MM.1S (cell line): ENCODE measurements around the gene TRMT44.

Source experiments
- DNase-seq: peaks from one replicate; pipeline ENCODE4 v3.0.0-alpha.2; 2015
- H2AFZ ChIP-seq: fragments of 300-600 bp; sonication (generic); 2 replicates; pipeline ENCODE4 v1.6.0; 2016; ENCODE audit warnings: antibody characterized with exemption, low read length
- H3F3A ChIP-seq: fragments of 300-600 bp; sonication (generic); 2 replicates; pipeline ENCODE4 v1.6.1; 2016; ENCODE audit warnings: mild to moderate bottlenecking, antibody characterized with exemption, low read length, moderate library complexity, mixed read lengths; ENCODE audit not compliant: insufficient read depth
- H3K27ac ChIP-seq: fragments of 300-600 bp; sonication (generic); 2 replicates; pipeline ENCODE4 v1.5.1; 2016; ENCODE audit warnings: mild to moderate bottlenecking, low read length
- H3K27me3 ChIP-seq: fragments of 300-600 bp; sonication (generic); replicated peaks from 2 replicates; pipeline ENCODE4 v1.6.0; 2016; ENCODE audit warnings: low read length; ENCODE audit not compliant: insufficient read depth
- H3K36me3 ChIP-seq: fragments of 300-600 bp; sonication (generic); replicated peaks from 2 replicates; pipeline ENCODE4 v1.6.1; 2016; ENCODE audit warnings: mild to moderate bottlenecking, low read length, mixed read lengths; ENCODE audit not compliant: insufficient read depth
- H3K4me1 ChIP-seq: fragments of 300-600 bp; sonication (generic); 2 replicates; pipeline ENCODE4 v1.6.1; 2016; ENCODE audit warnings: low read length, mixed read lengths
- H3K4me2 ChIP-seq: fragments of 300-600 bp; sonication (generic); 2 replicates; pipeline ENCODE4 v1.6.0; 2016; ENCODE audit warnings: low read depth, low read length
- H3K4me3 ChIP-seq: fragments of 300-600 bp; sonication (generic); 2 replicates; pipeline ENCODE4 v1.5.1; 2016; ENCODE audit warnings: low read length, mixed read lengths
- H3K79me2 ChIP-seq: fragments of 300-600 bp; sonication (generic); 2 replicates; pipeline ENCODE4 v1.6.1; 2016; ENCODE audit warnings: mixed run types, low read length, mixed read lengths
- H3K9ac ChIP-seq: fragments of 300-600 bp; sonication (generic); 2 replicates; pipeline ENCODE4 v1.6.1; 2016; ENCODE audit warnings: low read length, mixed read lengths
- H3K9me2 ChIP-seq: fragments of 300-600 bp; sonication (generic); replicated peaks from 2 replicates; pipeline ENCODE4 v1.6.1; 2016; ENCODE audit warnings: mild to moderate bottlenecking, low read length, mixed read lengths; ENCODE audit not compliant: insufficient read depth
- H3K9me3 ChIP-seq: fragments of 300-600 bp; sonication (generic); replicated peaks from 2 replicates; pipeline ENCODE4 v1.6.1; 2016; ENCODE audit warnings: mild to moderate bottlenecking, low read length, mixed read lengths; ENCODE audit not compliant: insufficient read depth
- H4K20me1 ChIP-seq: fragments of 300-600 bp; sonication (generic); 2 replicates; pipeline ENCODE4 v1.6.1; 2016; ENCODE audit warnings: mild to moderate bottlenecking, low read length, moderate library complexity, mixed read lengths; ENCODE audit not compliant: insufficient read depth
- CTCF ChIP-seq: fragments of 300-600 bp; sonication (generic); IDR thresholded peaks from 2 replicates; pipeline ENCODE4 v1.5.1; 2016; ENCODE audit warnings: antibody characterized with exemption, low read length, mixed read lengths
- EZH2 ChIP-seq: fragments of 300-600 bp; sonication (generic); optimal IDR thresholded peaks from 2 replicates; pipeline ENCODE3; 2017; ENCODE audit warnings: low read depth, mild to moderate bottlenecking, antibody characterized with exemption, low read length, mixed read lengths
- EZH2phosphoT487 ChIP-seq: fragments of 300-600 bp; sonication (generic); IDR thresholded peaks from 2 replicates; pipeline ENCODE4 v1.6.1; 2018; ENCODE audit warnings: antibody characterized with exemption, low read length

Gene TRMT44

DNA sequence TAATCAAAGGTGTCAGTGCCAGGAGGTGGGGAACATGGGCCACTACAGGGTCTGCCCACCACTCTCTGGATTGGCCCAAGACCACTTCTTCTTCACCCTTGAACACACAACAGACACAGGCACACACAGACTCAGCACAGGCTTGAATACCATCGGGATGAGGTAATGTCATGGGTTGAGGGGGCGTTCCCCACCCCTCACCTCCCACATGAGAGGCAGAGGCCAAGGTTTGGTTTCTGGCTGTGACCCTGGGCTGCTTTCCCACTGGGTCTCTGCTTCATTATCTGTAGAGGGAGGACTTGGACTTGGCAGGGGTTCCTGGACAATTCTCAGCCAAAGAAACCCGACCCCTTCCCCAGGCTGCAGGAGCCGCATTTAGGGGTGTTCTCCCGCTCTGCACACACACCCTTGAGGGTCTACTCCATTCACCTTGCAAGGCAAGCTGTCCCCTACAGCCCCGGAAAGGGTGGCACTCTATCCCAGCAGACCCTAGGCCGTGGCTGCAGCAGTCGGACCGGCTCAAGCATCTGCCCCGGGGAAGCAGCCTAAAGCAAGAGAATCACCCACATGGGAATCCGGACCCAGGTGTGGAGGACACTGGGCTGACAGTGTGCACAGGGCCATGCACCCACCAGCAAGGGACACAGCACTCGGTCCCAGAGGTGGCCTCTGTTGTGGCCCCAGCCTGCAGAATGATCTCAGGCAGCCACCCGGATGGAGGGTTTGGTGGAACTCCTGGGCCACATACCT lies 62.4 kb downstream of the TRMT44 start:
- TF ChIP-seq CTCF (no peak), EZH2phosphoT487 (no peak), EZH2 (no peak)
- H4K20me1 ChIP-seq: no peaks in the 10 kb centered on the region
- H3K4me1 ChIP-seq: no peaks in the 10 kb centered on the region
- no peak overlapping the region for H2AFZ ChIP-seq
- no peak overlapping the region for H3K4me2 ChIP-seq
- no peaks in the 10 kb centered on the region for H3K79me2 ChIP-seq
- H3F3A ChIP-seq: no peaks in the 10 kb centered on the region
- no peak overlapping the region for H3K9ac ChIP-seq
- DNase-seq: no peak
- H3K4me3 ChIP-seq: no peak overlapping the region
- no peak overlapping the region for H3K27ac ChIP-seq
- H3K9me2 ChIP-seq: no peaks in the 10 kb centered on the region
- no peaks in the 10 kb centered on the region for H3K36me3 ChIP-seq
- H3K9me3 ChIP-seq: no peaks in the 10 kb centered on the region
- H3K27me3 ChIP-seq: peaks cover 73% of the 10 kb centered on the region

DNA sequence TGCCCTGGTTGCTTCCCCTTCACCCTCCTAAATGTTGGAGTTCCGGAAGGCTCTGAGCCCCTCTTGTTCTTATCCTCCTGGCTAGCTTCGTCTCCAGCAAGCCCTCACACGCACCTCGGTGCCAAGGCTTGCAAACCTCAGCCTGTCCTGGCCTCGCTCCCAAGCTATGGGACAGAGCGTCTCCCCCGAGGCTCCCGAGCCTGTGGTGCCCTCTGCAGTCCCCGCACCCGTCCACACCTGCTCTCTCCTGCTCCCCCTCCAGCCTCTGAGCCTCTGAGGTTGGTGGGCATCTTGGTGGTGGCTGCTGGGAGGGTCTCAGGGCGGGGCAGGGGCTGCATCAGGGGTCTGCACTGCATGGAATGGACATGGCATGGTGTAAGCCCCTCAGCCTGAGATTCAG lies 63.2 kb downstream of the TRMT44 start:
- Histone ChIP-seq H3K27me3 (peaks cover 77% of the 10 kb centered on the region), H3K36me3 (no peaks in the 10 kb centered on the region), H3F3A (no peaks in the 10 kb centered on the region), H3K9ac (no peak overlapping the region), H3K4me3 (no peak overlapping the region), H3K9me2 (no peaks in the 10 kb centered on the region), H2AFZ (no peak overlapping the region), H3K4me2 (no peak overlapping the region), H4K20me1 (no peaks in the 10 kb centered on the region), H3K9me3 (no peaks in the 10 kb centered on the region), H3K79me2 (no peaks in the 10 kb centered on the region), H3K4me1 (no peaks in the 10 kb centered on the region), H3K27ac (no peak overlapping the region)
- DNase-seq: no peak
- TF ChIP-seq EZH2: no peak
- TF ChIP-seq EZH2phosphoT487: no peak
- TF ChIP-seq CTCF: no peak

DNA sequence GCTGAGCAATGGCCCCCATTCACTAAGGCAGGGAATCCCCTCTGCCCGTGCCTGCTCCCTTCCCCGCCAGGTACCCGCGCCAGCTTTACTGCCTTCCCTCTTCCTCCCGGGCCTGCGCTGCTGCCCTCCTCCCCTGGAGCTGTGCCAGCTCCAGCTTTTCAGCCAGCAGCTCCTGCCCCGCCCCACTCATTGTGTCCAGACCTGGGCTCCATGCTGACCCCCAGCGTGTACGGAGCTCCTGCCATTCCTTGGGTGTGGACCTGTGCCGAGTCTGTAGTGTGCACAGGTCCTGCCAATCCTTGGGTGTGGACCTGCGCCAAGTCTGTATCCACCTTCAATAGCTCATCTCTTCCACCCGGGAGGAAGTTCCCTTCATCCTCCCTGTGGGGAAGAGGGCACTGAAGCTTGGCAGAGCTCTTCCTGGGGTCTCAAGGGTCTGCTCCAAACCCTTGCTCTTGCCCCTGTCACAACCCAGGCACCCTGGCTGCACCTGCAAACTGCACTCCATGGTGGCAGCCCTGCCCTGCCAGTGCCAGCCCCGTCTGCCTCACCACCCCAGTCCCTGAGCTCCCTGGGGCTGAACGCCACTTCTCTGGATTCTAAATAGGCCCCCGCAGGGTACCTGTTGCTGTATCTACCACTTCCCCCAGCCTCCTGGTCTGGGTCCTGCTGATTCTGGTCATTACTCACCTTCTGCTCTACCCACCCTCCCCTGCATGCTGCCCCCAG lies 63.9 kb downstream of the TRMT44 start:
- no peak overlapping the region for H2AFZ ChIP-seq
- no peaks in the 10 kb centered on the region for H3K79me2 ChIP-seq
- H3F3A ChIP-seq: no peaks in the 10 kb centered on the region
- H3K9me3 ChIP-seq: no peaks in the 10 kb centered on the region
- no peak overlapping the region for H3K9ac ChIP-seq
- no peaks in the 10 kb centered on the region for H4K20me1 ChIP-seq
- no peak overlapping the region for H3K4me2 ChIP-seq
- TF ChIP-seq EZH2: no peak
- no peak for TF ChIP-seq CTCF
- TF ChIP-seq EZH2phosphoT487: no peak
- H3K27ac ChIP-seq: no peak overlapping the region
- no peaks in the 10 kb centered on the region for H3K4me1 ChIP-seq
- H3K27me3 ChIP-seq: peaks cover 76% of the 10 kb centered on the region
- H3K36me3 ChIP-seq: no peaks in the 10 kb centered on the region
- no peak overlapping the region for H3K4me3 ChIP-seq
- DNase-seq: no peak
- H3K9me2 ChIP-seq: no peaks in the 10 kb centered on the region
